ENCODE measurements around the gene MAB21L3.

GRCh38 chr1:116075990-116076389 lies 35.2 kb upstream of the MAB21L3 start:
- TF ChIP-seq POLR2A (IDR thresholded peaks at IDR 0.05) (no peak), EP300 (IDR thresholded peaks at IDR 0.05) (no peak)
- TF ChIP-seq, protein P1, sequence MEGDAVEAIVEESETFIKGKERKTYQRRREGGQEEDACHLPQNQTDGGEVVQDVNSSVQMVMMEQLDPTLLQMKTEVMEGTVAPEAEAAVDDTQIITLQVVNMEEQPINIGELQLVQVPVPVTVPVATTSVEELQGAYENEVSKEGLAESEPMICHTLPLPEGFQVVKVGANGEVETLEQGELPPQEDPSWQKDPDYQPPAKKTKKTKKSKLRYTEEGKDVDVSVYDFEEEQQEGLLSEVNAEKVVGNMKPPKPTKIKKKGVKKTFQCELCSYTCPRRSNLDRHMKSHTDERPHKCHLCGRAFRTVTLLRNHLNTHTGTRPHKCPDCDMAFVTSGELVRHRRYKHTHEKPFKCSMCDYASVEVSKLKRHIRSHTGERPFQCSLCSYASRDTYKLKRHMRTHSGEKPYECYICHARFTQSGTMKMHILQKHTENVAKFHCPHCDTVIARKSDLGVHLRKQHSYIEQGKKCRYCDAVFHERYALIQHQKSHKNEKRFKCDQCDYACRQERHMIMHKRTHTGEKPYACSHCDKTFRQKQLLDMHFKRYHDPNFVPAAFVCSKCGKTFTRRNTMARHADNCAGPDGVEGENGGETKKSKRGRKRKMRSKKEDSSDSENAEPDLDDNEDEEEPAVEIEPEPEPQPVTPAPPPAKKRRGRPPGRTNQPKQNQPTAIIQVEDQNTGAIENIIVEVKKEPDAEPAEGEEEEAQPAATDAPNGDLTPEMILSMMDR (IDR thresholded peaks at IDR 0.05) = no peak
